NCI-H146 treated with DMSO at 0.1 percent for 48 hours (cell line): Measurements from ENCODE around the gene GULP1.
"Not testable (repeated sequence)": the region's sequence is repeated elsewhere in the genome, so short reads cannot be mapped to it uniquely, and the experiment has no call there.

Source experiments
- DNase-seq: peaks from one replicate; lab custom pipeline; 2025; ENCODE audit not compliant: unreplicated experiment; lab: John Stamatoyannopoulos, UW

Gene GULP1

DNA sequence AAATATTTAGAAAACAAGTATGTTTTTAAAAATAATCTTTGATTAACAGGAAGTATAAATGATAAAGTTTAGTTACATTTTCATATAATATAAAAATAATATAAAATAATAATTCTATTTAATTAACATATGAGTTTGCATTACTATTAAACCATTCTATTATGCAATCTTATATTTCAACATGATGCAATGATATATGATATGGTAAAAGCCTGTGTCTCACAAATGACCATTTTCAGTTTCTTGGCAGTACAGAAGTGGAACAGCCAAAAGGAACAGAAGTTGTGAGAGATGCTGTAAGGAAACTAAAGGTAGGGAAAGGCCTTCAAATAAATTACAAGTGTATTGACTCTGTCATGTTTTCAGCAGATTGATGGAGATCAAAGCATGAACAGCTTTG, 230.8 kb downstream of the GULP1 start:
- DNase-seq: no peak

DNA sequence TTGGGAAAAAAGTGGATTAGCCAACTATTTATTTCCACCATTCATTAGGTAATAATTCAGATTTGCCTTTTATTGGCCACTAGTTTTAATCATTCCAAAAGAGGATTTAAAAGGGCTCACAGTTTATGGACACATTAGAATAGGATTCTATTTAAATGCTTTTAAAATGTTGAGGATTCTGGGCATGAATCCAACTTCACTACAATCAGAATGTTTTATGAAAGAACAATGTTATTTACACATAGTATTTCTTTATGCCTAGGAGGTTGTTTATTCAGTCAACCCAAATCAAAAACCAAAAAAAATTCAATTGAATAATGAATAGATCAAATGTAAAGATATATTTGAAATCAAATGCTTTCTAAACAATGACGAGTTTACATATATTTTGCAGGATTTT, 232.2 kb downstream of the GULP1 start:
- DNase-seq: no peak

DNA sequence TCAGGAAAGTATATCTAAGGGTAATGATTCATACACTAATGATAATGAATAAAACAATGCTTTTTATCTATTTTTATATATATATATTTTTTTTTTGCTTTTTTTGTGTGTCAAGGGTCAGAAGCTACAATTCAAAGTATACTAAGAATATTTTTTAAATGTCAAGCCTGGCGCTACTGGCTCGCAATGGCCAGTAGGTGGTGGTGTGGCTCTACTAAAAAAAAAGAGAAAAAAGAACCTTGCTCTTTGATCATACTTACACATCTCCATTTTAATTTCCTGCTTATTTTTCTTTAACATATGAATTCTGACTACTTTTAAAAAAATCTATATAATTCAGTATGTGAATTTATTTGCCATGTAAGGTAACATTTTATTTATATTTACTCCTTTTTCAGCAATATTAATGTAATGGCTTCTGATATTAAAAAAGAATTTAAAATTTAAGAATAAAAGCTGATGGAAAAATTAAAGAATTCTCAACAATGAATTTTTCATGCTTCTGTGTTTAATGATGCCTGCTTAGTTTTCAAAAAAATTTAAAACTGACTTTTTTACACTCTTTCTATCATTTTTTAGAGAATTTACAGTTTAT, 232.9 kb downstream of the GULP1 start:
- peak; percentile 44 for DNase-seq

DNA sequence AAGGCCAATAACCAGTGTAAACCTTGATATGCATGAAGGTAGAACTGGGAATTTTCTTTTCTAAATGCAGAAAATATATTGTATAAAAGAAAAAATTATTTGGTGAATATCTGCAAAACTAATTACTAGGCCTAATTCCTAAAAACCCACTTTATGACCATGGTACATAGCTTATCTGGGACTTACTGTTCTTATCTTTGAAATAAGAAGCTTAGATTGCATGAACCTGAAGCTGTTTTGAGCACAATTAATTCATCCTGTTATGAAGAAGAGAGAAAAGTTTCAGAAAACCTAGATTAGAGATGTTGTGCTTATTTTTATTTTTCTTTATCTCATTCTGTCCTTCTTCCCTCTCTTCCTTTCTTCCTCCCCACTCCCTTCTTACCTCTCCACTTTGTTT, 235.0 kb downstream of the GULP1 start:
- no peak for DNase-seq

DNA sequence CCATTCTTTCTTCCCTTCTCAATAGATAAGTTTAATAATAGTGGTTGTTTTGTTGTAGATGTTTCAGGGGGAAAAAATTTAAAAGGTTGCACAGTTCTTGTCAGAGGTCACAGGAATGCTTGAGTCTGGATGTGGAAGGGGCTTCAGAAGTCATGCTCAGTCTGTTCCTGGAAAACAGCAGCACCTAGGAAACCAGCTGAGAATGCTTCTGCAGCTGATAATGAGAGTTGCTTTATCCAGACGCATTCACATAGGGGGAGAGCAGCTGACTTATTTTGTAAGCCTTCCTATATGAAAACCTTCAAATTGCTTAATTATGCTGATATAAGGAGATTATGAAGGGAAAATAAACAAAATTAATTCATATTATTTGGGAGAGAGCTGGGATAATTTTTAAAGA, 235.5 kb downstream of the GULP1 start:
- no peak for DNase-seq

- DNase-seq: no peak
Measured at GRCh38 chr2:188527581-188527993, 235.9 kb downstream of the GULP1 start.

DNA sequence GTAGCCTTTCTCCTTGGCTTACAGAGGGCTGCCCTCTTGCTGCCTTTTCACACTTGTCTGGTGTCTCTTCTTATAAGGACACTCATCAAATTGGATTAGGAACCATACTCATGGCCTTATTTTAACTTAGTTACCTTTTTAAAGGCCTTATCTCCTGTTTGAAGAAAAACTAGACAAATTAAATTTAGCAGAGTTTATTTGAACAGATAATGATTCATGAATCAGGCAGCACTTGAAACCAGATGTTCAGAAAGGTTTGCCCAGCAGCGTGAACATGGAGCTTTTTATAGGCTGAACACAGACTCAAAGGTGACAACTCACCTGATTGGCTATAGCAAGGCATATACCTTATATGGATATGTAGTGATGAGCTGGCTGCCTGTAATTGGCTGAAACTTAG, 238.0 kb downstream of the GULP1 start:
- DNase-seq: no peak

DNA sequence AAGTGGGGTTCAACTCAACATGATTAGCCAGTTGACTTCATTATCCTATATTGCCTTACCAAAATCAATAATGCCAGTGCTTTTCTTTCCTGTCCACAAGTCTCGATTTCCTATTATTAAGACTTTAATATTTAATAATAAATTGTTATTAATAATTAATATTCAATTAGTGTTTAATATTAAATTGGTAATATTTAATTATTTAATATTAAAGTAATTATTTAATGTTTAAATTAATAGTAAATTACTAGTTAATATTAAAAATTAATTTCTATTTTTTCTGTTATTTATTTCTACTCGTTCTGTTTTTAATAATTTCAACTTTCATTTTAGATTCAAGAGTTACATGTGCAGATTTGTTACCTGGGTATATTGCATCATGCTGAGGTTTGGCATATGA, 243.2 kb downstream of the GULP1 start:
- DNase-seq: no peak

GRCh38 chr2:188551671-188552070, 260.0 kb downstream of the GULP1 start:
- DNase-seq: no peak

DNA sequence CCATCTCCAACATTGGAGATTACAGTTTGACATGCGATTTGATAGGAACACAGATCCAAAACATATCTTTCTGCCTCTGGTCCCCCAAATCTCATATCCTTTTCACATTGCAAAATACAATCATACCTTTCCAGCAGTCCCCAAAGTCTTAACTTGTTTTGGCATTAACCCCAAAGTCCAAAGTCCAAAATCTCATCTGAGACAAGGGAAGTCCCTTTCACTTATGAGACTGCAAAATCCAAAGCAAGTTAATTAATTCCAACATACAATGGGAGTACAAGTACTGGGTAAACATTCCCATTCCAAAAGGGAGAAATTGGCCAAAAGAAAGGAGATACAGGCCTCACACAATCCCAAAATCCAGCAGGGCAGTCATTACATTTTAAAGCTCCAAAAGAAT, 265.4 kb downstream of the GULP1 start:
- no peak for DNase-seq

GRCh38 chr2:188559455-188559854, 267.8 kb downstream of the GULP1 start:
- DNase-seq: not testable (repeated sequence)

DNA sequence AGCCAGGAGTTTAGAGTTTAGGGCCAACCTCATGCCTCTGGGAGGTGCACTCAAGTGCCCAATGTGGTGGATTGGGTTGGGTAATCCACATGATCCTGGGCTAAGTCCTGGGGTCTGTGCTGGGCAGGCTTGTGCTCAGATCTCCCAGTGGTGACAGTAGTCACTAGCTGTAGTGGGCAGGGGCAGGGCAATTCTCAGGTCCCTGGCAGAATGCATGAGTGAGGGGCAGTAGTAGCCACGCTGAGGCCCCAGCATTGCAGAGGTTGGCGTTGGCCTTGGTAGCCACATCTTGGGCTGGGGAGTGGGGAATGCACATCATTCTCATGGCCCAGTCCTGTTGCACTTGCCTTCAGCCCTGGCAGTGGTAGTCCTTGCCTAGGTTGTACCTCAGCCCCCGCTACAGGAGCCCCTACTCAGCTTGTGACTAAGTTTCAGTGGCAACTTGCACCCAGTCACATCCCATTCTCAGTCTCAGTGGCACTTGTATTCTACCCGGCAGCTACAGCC, 269.9 kb downstream of the GULP1 start:
- DNase-seq: no peak

DNA sequence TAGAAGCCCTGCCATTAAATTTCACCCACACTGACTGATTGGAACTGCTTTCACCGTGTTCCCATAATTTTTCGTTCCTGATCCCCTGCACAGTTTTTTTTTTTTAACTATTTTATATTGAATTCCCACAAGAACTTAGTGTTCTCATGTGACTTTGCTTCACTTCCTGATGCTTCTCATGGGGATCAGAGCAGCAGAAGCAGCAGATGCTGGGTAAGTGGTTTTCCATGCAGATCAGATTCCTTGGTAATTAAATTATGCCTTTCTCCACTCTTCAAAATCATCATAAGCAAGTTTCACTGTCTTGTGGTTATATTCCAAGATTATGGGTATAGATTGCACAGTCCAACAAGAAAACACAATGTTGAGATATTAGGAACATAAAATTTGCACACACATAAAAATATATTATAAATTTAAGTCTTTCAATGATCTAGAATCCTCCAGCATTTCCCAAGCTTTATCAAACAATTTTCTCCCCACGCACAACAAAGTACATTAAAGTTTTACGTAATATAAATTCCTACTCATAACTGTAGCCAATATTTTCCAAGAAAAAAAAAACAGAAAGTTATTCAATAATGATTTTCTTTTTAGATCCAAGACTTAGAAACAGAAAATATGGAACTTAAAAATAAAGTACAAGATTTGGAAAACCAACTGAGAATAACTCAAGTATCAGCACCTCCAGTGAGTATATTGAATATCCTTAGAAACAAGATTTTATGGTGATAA, 277.9 kb downstream of the GULP1 start:
- no peak for DNase-seq

GRCh38 chr2:188570370-188570769, 278.7 kb downstream of the GULP1 start:
- no peak for DNase-seq

- DNase-seq: no peak
Measured at GRCh38 chr2:188571543-188572303, 280.0 kb downstream of the GULP1 start.

DNA sequence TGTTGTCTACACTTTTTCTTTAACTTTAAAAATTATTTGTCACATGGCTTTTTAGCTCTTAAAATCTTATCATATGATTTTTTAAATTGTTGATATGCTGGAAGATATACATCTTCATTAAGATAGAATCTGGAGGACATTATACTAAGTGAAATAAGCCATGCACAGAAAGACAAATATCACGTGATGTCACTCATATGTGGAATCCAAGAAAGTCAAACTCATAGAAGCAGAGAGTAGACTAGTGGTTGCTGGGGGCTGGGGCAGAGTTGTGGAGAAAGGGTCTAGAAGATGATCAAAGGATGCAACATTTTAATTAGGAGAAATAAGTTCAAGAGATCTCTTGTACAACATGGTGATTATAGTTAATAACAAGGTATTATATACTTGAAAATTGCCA, 280.9 kb downstream of the GULP1 start:
- DNase-seq: no peak

- no peak for DNase-seq
Measured at GRCh38 chr2:188573453-188573852, 281.8 kb downstream of the GULP1 start.

- DNase-seq: no peak
Measured at GRCh38 chr2:188576006-188576405, 284.3 kb downstream of the GULP1 start.

DNA sequence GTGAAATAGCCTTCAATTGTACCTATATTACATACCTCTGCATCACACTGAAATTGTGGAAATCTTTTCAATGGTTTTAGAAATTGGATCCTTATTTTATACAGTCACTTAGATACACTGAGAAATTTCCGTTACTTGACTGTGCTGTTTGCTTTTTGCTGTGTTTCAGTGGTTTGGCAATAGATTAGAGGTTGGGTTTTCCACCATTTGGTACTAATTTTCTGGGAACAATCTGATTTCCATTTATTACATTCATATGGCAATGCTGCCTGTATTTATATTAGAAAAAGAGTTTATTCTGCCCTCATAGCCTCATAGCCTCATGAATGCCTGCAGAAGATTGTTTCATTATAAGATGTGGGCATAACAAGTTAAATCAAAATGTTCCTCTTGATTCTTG, 285.0 kb downstream of the GULP1 start:
- no peak for DNase-seq

- no peak for DNase-seq
Measured at GRCh38 chr2:188577231-188577630, 285.6 kb downstream of the GULP1 start.

- no peak for DNase-seq
Measured at GRCh38 chr2:188580738-188581137, 289.1 kb downstream of the GULP1 start.

- DNase-seq: no peak
Measured at GRCh38 chr2:188582211-188582610, 290.5 kb downstream of the GULP1 start.
